ENCODE measurements around the gene ZSCAN5C.

The ZSCAN5C gene

DNA sequence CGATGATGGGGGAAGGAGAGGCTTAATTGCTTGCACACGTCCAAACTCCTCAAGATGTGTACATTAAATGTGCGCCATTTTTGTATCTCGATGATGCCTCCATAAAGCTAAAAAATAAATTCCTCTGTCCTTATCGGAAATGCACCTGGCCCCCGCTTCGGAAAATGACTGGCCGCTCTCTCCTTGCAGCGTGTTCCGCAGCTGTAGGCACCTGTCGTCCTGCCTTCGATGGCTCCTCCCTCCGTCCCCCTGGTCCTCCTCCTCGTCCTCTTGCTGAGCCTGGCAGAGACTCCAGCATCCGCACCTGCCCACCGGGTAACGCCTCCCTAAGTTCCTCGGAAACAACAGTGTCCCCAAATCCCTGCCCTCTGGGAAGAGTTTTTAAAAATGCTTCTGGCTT lies 25.2 kb upstream of the ZSCAN5C start:
- Histone ChIP-seq H3K79me2 (ENCODE audit: insufficient read depth, low read length) (no peaks in the 10 kb centered on the region), H3K36me3 (ENCODE audit: low read length) (no peaks in the 10 kb centered on the region), H3K4me2 (ENCODE audit: low read depth, low read length, poor library complexity, severe bottlenecking) (no peak overlapping the region), H3K27ac (ENCODE audit: low read depth, low read length) (no peak overlapping the region), H3F3A (ENCODE audit: insufficient read depth) (no peaks in the 10 kb centered on the region), H3K27me3 (ENCODE audit: low read length) (no peaks in the 10 kb centered on the region), H2AFZ (ENCODE audit: low read depth, low read length, severe bottlenecking) (no peak overlapping the region), H3K9me3 (ENCODE audit: insufficient read depth, low read length) (no peaks in the 10 kb centered on the region), H4K20me1 (ENCODE audit: low read depth, low read length) (no peaks in the 10 kb centered on the region), H3K9me2 (replicated peaks; ENCODE audit: insufficient read depth, low read length) (no peaks in the 10 kb centered on the region), H3K4me3 (ENCODE audit: insufficient read depth, low read length, poor library complexity, severe bottlenecking) (no peak overlapping the region), H3K9ac (ENCODE audit: low read length) (no peak overlapping the region)
- TF ChIP-seq CTCF (IDR thresholded peaks at IDR 0.05; ENCODE audit: insufficient read depth, low read length, poor library complexity, severe bottlenecking) (no peak), EZH2phosphoT487 (conservative IDR thresholded peaks at IDR 0.05; ENCODE audit: low read length) (no peak)

DNA sequence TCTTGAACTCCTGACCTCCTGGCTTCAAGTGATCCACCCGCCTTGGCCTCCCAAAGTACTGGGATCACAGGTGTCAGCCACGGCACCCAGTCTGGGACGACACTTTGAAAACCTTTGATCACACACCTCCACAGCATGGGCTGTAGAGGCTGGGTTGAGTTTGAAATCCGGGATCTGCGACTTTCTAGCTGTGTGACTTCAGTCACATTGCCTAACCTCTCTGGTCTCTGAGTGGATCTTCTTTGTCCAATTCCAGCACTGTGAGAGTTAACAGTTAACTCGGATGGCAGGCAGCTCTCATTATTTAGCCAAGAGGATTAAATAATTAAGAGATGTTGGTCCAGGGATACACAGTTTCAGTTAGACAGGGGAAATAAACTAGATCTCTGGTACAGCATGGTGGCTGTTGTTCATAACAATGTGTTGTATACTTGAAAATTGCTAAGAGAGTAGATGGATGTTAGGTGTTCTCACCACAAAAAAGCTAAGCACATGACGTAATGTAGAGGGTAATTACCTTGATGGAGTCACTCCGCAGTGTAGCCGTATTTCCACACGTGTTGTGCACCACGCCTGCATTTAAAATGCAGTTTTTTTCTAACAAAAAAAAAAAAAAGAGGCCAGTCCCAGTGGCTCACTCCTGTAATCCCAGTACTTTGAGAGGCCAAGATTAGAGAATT lies 24.4 kb upstream of the ZSCAN5C start:
- H3K79me2 ChIP-seq (ENCODE audit: insufficient read depth, low read length), result no peaks in the 10 kb centered on the region
- no peaks in the 10 kb centered on the region for H3K36me3 ChIP-seq (ENCODE audit: low read length)
- H2AFZ ChIP-seq (ENCODE audit: low read depth, low read length, severe bottlenecking), result no peak overlapping the region
- H3K9me3 ChIP-seq (ENCODE audit: insufficient read depth, low read length), result no peaks in the 10 kb centered on the region
- TF ChIP-seq CTCF (IDR thresholded peaks at IDR 0.05; ENCODE audit: insufficient read depth, low read length, poor library complexity, severe bottlenecking) (no peak), EZH2phosphoT487 (conservative IDR thresholded peaks at IDR 0.05; ENCODE audit: low read length) (no peak)
- H3K4me2 ChIP-seq (ENCODE audit: low read depth, low read length, poor library complexity, severe bottlenecking), result no peak overlapping the region
- no peaks in the 10 kb centered on the region for H4K20me1 ChIP-seq (ENCODE audit: low read depth, low read length)
- no peak overlapping the region for H3K9ac ChIP-seq (ENCODE audit: low read length)
- no peaks in the 10 kb centered on the region for H3K9me2 ChIP-seq (replicated peaks; ENCODE audit: insufficient read depth, low read length)
- H3K27ac ChIP-seq (ENCODE audit: low read depth, low read length), result no peak overlapping the region
- H3F3A ChIP-seq (ENCODE audit: insufficient read depth), result no peaks in the 10 kb centered on the region
- H3K27me3 ChIP-seq (ENCODE audit: low read length), result no peaks in the 10 kb centered on the region
- no peak overlapping the region for H3K4me3 ChIP-seq (ENCODE audit: insufficient read depth, low read length, poor library complexity, severe bottlenecking)

DNA sequence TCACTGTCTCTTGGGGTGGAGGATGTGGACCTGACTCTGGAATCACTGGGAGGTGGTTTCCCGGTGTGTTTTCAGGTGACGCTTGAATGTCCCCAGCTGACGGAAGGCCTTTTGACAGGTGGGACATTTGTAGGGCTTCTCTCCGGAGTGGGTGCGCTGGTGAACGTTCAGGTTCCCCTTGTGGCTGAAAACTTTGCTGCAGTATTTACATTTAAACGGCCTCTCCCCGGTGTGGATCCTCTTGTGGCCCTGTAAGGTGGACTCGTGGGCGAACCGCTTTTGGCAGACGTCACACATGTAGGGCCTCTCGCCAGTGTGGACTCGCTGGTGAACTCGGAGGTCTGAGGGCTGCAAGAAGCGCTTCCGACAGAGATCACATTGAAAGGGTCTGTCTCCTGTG lies 12.3 kb upstream of the ZSCAN5C start:
- Histone ChIP-seq H3K79me2 (ENCODE audit: insufficient read depth, low read length) (no peaks in the 10 kb centered on the region), H2AFZ (ENCODE audit: low read depth, low read length, severe bottlenecking) (no peak overlapping the region)

More for the DNA sequence above, 12.3 kb upstream of the ZSCAN5C start:
- H3K27ac ChIP-seq (ENCODE audit: low read depth, low read length), result no peak overlapping the region
- H3K9me2 ChIP-seq (replicated peaks; ENCODE audit: insufficient read depth, low read length), result no peaks in the 10 kb centered on the region
- H3K36me3 ChIP-seq (ENCODE audit: low read length), result no peaks in the 10 kb centered on the region
- no peaks in the 10 kb centered on the region for H4K20me1 ChIP-seq (ENCODE audit: low read depth, low read length)
- H3F3A ChIP-seq (ENCODE audit: insufficient read depth), result no peaks in the 10 kb centered on the region
- no peak overlapping the region for H3K9ac ChIP-seq (ENCODE audit: low read length)
- no peaks in the 10 kb centered on the region for H3K9me3 ChIP-seq (ENCODE audit: insufficient read depth, low read length)
- H3K4me3 ChIP-seq (ENCODE audit: insufficient read depth, low read length, poor library complexity, severe bottlenecking), result no peak overlapping the region
- no peak overlapping the region for H3K4me2 ChIP-seq (ENCODE audit: low read depth, low read length, poor library complexity, severe bottlenecking)
- no peak for TF ChIP-seq CTCF (IDR thresholded peaks at IDR 0.05; ENCODE audit: insufficient read depth, low read length, poor library complexity, severe bottlenecking)
- TF ChIP-seq EZH2phosphoT487 (conservative IDR thresholded peaks at IDR 0.05; ENCODE audit: low read length), result no peak
- no peaks in the 10 kb centered on the region for H3K27me3 ChIP-seq (ENCODE audit: low read length)
